ENCODE measurements around the gene WAC. TPM values are rescaled to one million over a fixed set of nuclear protein-coding genes. Genes with fewer than 3 reads are reported as not detected.

The WAC gene
- total RNA-seq, 2 donors from 2014 or later: 78.3 to 135 TPM

GRCh38 chr10:28559618-28560017 lies 26.7 kb downstream of the WAC start:
- intact Hi-C loops (cut with DNase I): no loop called here
- Histone ChIP-seq H3K4me3 (no peak overlapping the region), H3K27ac (peak overlapping the region; percentile 34), H3K36me3 (no peaks in the 10 kb centered on the region), H3K9ac (ENCODE audit: low read depth in 2 of 2, low read length in 2 of 2) (peak overlapping the region in 1 of 2 donors; percentile 38), H3K27me3 (no peaks in the 10 kb centered on the region), H3K9me3 (no peaks in the 10 kb centered on the region), H3K4me1 (no peaks in the 10 kb centered on the region)
- TF ChIP-seq, protein P1, sequence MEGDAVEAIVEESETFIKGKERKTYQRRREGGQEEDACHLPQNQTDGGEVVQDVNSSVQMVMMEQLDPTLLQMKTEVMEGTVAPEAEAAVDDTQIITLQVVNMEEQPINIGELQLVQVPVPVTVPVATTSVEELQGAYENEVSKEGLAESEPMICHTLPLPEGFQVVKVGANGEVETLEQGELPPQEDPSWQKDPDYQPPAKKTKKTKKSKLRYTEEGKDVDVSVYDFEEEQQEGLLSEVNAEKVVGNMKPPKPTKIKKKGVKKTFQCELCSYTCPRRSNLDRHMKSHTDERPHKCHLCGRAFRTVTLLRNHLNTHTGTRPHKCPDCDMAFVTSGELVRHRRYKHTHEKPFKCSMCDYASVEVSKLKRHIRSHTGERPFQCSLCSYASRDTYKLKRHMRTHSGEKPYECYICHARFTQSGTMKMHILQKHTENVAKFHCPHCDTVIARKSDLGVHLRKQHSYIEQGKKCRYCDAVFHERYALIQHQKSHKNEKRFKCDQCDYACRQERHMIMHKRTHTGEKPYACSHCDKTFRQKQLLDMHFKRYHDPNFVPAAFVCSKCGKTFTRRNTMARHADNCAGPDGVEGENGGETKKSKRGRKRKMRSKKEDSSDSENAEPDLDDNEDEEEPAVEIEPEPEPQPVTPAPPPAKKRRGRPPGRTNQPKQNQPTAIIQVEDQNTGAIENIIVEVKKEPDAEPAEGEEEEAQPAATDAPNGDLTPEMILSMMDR (IDR thresholded peaks at IDR 0.05): no peak
- DNase-seq: no peak

- H3K4me3 ChIP-seq: no peak overlapping the region
- intact Hi-C loops (cut with DNase I): no loop called here
- H3K36me3 ChIP-seq: no peaks in the 10 kb centered on the region
- H3K9ac ChIP-seq (ENCODE audit: low read depth in 2 of 2, low read length in 2 of 2): no peak overlapping the region
- no peaks in the 10 kb centered on the region for H3K4me1 ChIP-seq
- no peak for DNase-seq
- no peaks in the 10 kb centered on the region for H3K27me3 ChIP-seq
- H3K27ac ChIP-seq: no peak overlapping the region
- no peaks in the 10 kb centered on the region for H3K9me3 ChIP-seq
- TF ChIP-seq, protein P1 (IDR thresholded peaks at IDR 0.05): no peak
Observed at GRCh38 chr10:28560617-28561016, 27.7 kb downstream of the WAC start.

DNA sequence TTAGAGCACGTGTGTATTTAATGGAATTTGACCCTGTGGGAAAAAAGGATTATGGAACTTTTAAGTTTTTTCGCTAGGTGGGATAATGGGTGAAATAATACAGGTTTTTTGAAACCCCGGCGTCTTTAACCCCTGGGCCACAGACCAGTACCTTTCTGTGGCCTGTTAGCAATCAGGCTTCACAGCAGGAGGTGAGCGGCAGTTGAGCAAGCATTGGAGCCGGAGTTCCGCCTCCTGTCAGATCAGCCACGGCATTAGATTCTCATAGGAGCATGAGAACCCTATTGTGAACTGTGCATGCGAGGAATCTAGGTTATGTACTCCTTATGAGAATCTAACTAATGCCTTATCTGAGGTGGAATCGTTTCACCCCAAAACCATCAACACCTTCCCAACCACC lies 28.6 kb downstream of the WAC start:
- no peak for DNase-seq
- Histone ChIP-seq H3K9me3 (no peaks in the 10 kb centered on the region), H3K4me3 (no peak overlapping the region), H3K27me3 (no peaks in the 10 kb centered on the region), H3K9ac (ENCODE audit: low read depth in 2 of 2, low read length in 2 of 2) (no peak overlapping the region), H3K4me1 (no peaks in the 10 kb centered on the region), H3K36me3 (no peaks in the 10 kb centered on the region), H3K27ac (no peak overlapping the region)
- TF ChIP-seq, protein P1 (IDR thresholded peaks at IDR 0.05): no peak
- intact Hi-C loops (cut with DNase I): no loop called here

DNA sequence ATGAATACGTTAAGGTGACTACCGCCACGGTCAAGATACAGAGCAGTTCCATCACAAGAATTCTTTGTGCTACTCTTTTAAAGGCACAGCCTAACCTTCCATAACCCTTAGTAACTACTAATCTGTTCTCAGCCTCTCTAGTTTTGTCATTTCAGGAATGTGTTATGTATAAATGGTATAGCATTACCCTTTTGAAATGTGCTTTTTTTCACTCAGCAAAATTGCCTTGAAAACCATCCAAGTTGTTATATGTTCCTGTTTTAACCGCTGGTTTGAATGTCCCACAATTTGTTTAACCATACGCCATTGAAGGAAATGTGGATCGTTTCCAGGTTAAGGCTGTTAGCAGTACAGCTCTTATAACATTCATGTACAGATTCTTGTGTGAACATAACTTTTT lies 32.0 kb downstream of the WAC start:
- H3K27me3 ChIP-seq: no peaks in the 10 kb centered on the region
- DNase-seq: no peak

DNA sequence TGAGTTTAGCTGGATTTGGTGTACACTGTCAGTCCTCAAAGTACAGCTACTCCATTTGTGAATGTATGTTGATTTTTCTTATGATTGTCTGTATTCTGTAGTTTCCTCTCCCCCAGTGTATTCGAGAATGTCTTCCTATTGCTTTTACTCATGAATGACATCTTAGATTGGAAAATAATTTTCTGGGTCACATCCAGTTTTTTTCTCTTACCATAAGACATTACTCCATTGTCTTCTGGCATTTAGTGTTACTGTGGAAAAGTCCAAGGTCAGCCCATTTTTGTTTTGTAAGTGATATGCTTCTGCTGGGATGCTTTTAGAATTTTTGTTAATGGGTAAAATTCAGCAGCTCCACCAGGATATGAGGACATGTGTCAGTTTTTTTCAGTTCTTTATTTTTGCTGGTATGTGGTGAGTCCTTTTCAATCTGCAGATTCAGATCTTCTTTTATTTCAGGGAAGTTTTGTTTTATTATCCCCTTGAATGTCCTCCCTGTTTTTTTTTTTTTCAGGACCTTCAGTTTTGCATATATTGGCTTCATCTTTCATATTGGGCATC lies 33.6 kb downstream of the WAC start:
- Histone ChIP-seq H3K36me3 (no peaks in the 10 kb centered on the region), H3K9me3 (no peaks in the 10 kb centered on the region), H3K4me3 (no peak overlapping the region), H3K4me1 (peaks cover 7% of the 10 kb centered on the region), H3K9ac (ENCODE audit: low read depth in 2 of 2, low read length in 2 of 2) (no peak overlapping the region), H3K27me3 (no peaks in the 10 kb centered on the region), H3K27ac (no peak overlapping the region)
- DNase-seq: no peak
- TF ChIP-seq, protein P1 (IDR thresholded peaks at IDR 0.05): no peak
- intact Hi-C loops (cut with DNase I): no loop called here

More for the DNA sequence above, 32.0 kb downstream of the WAC start:
- no peaks in the 10 kb centered on the region for H3K36me3 ChIP-seq
- H3K27ac ChIP-seq: no peak overlapping the region
- intact Hi-C loops (cut with DNase I): no loop called here
- H3K9ac ChIP-seq (ENCODE audit: low read depth in 2 of 2, low read length in 2 of 2): no peak overlapping the region
- no peak overlapping the region for H3K4me3 ChIP-seq
- H3K9me3 ChIP-seq: no peaks in the 10 kb centered on the region
- TF ChIP-seq, protein P1 (IDR thresholded peaks at IDR 0.05): no peak
- peaks cover 4% of the 10 kb centered on the region for H3K4me1 ChIP-seq
